Testis (tissue), 2 donors: Measurements from ENCODE around the gene EVC.

Source experiments
- POLR2A ChIP-seq: fragments of 450-650 bp; IDR thresholded peaks from one replicate; pipeline ENCODE4 v1.6.1; 2017; ENCODE audit warnings: antibody characterized with exemption, mild to moderate bottlenecking, moderate library complexity
- TF ChIP-seq, protein P1 (sequence below), 3 experiments: fragments of 450-650 bp in 2 of 3; fragments of 200-600 bp in 1 of 3; sonication (generic) in 1 of 3; IDR thresholded peaks; one replicate each; pipeline ENCODE4 v1.5.1; 2016 to 2019; ENCODE audit warnings: antibody characterized with exemption in 3 of 3, mild to moderate bottlenecking in 2 of 3, moderate library complexity in 1 of 3

DNA sequence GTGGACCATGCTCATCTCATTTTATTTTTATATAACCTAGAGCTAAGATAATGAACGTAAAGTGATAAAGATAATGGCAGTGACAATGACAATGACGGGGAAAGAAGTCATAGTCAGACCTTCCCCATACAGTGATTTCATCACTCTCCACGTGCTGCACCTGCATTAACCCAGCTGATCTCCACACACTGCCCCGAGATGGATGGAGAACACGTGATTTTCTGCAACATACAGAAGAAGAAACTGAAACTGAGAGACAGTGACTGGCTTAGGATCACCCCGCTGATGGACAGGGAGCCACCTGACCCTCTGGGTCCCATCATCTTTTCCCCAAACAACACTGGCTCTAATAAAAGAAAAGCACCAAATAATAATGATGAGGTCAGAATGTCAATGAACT lies 24.7 kb upstream of the EVC start:
- TF ChIP-seq, protein P1, sequence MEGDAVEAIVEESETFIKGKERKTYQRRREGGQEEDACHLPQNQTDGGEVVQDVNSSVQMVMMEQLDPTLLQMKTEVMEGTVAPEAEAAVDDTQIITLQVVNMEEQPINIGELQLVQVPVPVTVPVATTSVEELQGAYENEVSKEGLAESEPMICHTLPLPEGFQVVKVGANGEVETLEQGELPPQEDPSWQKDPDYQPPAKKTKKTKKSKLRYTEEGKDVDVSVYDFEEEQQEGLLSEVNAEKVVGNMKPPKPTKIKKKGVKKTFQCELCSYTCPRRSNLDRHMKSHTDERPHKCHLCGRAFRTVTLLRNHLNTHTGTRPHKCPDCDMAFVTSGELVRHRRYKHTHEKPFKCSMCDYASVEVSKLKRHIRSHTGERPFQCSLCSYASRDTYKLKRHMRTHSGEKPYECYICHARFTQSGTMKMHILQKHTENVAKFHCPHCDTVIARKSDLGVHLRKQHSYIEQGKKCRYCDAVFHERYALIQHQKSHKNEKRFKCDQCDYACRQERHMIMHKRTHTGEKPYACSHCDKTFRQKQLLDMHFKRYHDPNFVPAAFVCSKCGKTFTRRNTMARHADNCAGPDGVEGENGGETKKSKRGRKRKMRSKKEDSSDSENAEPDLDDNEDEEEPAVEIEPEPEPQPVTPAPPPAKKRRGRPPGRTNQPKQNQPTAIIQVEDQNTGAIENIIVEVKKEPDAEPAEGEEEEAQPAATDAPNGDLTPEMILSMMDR (IDR thresholded peaks at IDR 0.05), result no peak
- TF ChIP-seq POLR2A, result no peak
